ENCODE data around the gene ANXA2. TPM values are rescaled to one million over a fixed set of nuclear protein-coding genes. Genes with fewer than 3 reads are reported as not detected.
"Not testable (repeated sequence)": the region's sequence is repeated elsewhere in the genome, so short reads cannot be mapped to it uniquely, and the experiment has no call there.

The ANXA2 gene
- total and polyA plus RNA-seq, 12 donors = 314 to 1,002 (median 478) TPM

GRCh38 chr15:60406513-60407414 is 9.0 kb upstream of the ANXA2 start:
- no peaks in the 10 kb centered on the region for H3K36me3 ChIP-seq (replicated peaks in 1 of 2)
- H3K27me3 ChIP-seq = no peaks in the 10 kb centered on the region
- H3K4me1 ChIP-seq (replicated peaks in 1 of 2) = peaks cover 9 to 19% of the 10 kb centered on the region in 2 donors
- no peak overlapping the region for H3K27ac ChIP-seq
- intact Hi-C loops (cut with DNase I) = no loop called here
- H3K9me3 ChIP-seq (replicated peaks in 1 of 3) = no peaks in the 10 kb centered on the region
- TF ChIP-seq CTCF (IDR thresholded peaks at IDR 0.05) (no peak), POLR2A (IDR thresholded peaks at IDR 0.05) (no peak)
- DNase-seq = no peak
- 78 to 85% (median 78%) methylated on average over 2 of the region's 2 CpGs for WGBS, 4 donors
- no peak overlapping the region for H3K4me3 ChIP-seq

GRCh38 chr15:60405399-60405798 is 7.6 kb upstream of the ANXA2 start:
- no peaks in the 10 kb centered on the region for H3K36me3 ChIP-seq (replicated peaks in 1 of 2)
- 43 to 70% (median 47%) methylated on average over 2 of the region's 2 CpGs for WGBS, 4 donors
- TF ChIP-seq POLR2A (IDR thresholded peaks at IDR 0.05) = no peak
- no peak for TF ChIP-seq CTCF (IDR thresholded peaks at IDR 0.05)
- no peak for DNase-seq
- no peaks in the 10 kb centered on the region for H3K9me3 ChIP-seq (replicated peaks in 1 of 3)
- H3K27me3 ChIP-seq = no peaks in the 10 kb centered on the region
- H3K4me3 ChIP-seq = no peak overlapping the region
- no peak overlapping the region for H3K27ac ChIP-seq
- intact Hi-C loops (cut with DNase I) = no loop called here
- peaks cover 9 to 19% of the 10 kb centered on the region in 2 donors for H3K4me1 ChIP-seq (replicated peaks in 1 of 2)

- DNase-seq; intact Hi-C loops (cut with DNase I); H3K27ac ChIP-seq; H3K36me3 ChIP-seq (replicated peaks in 1 of 2); H3K9me3 ChIP-seq (replicated peaks in 1 of 3); H3K27me3 ChIP-seq; H3K4me3 ChIP-seq: not testable (repeated sequence)
- WGBS, 4 donors = 89 to 94% (median 91%) methylated on average over 12 of the region's 12 CpGs
- H3K4me1 ChIP-seq (replicated peaks in 1 of 2) = peaks cover 9 to 19% of the 10 kb centered on the region in 2 donors
Observed at GRCh38 chr15:60404351-60404750, 6.6 kb upstream of the ANXA2 start.

- H3K4me1 ChIP-seq (replicated peaks in 1 of 2) = peaks cover 15 to 16% of the 10 kb centered on the region in 2 donors
Observed at GRCh38 chr15:60400944-60401343, 3.2 kb upstream of the ANXA2 start.

More at GRCh38 chr15:60400944-60401343, 3.2 kb upstream of the ANXA2 start:
- intact Hi-C loops (cut with DNase I) = no loop called here
- 31 to 52% (median 41%) methylated on average over 3 of the region's 3 CpGs for WGBS, 4 donors
- Histone ChIP-seq H3K4me3 (no peak overlapping the region), H3K27me3 (no peaks in the 10 kb centered on the region), H3K36me3 (replicated peaks in 1 of 2) (peaks cover 0 to 4% of the 10 kb centered on the region in 2 donors), H3K27ac (no peak overlapping the region), H3K9me3 (replicated peaks in 1 of 3) (no peaks in the 10 kb centered on the region)
- TF ChIP-seq POLR2A (IDR thresholded peaks at IDR 0.05) = no peak
- no peak for TF ChIP-seq CTCF (IDR thresholded peaks at IDR 0.05)
- no peak for DNase-seq
